C4-2B (cell line): Measurements from ENCODE around the gene MAP2K3.

Source experiments
- CTCF ChIP-seq: fragments of 450-650 bp; conservative IDR thresholded peaks from 2 replicates; pipeline ENCODE4 v1.5.1; 2017; ENCODE audit warnings: mild to moderate bottlenecking
- ZFX ChIP-seq: fragments of 450-650 bp; IDR thresholded peaks from 2 replicates; pipeline ENCODE4 v1.6.1; 2017

- TF ChIP-seq CTCF: no peak
- TF ChIP-seq ZFX: no peak
Observed at GRCh38 chr17:21240369-21241055, 44.0 kb upstream of the MAP2K3 start.
